GM18873 (cell line): Measurements from ENCODE around the gene SASH3.

ENCODE experiments used
- ATAC-seq: cut with Tn5 transposase; IDR thresholded peaks from one replicate; pipeline ENCODE4 v1.9.1; 2021; ENCODE audit warnings: mild to moderate bottlenecking, moderate library complexity, moderate number of reproducible peaks; ENCODE audit not compliant: unreplicated experiment, low FRiP score

The SASH3 gene

GRCh38 chrX:129755779-129756650 lies 23.7 kb upstream of the SASH3 start:
- peak; percentile 41 for ATAC-seq

- no peak for ATAC-seq
Measured at GRCh38 chrX:129759576-129760061, 20.1 kb upstream of the SASH3 start.

GRCh38 chrX:129760155-129760554 lies 19.6 kb upstream of the SASH3 start:
- no peak for ATAC-seq

GRCh38 chrX:129760981-129761380 lies 18.8 kb upstream of the SASH3 start:
- no peak for ATAC-seq

- ATAC-seq = no peak
Measured at GRCh38 chrX:129761596-129761995, 18.2 kb upstream of the SASH3 start.

GRCh38 chrX:129762448-129762847 lies 17.3 kb upstream of the SASH3 start:
- ATAC-seq = no peak

GRCh38 chrX:129763666-129764065 lies 16.1 kb upstream of the SASH3 start:
- ATAC-seq = no peak

- no peak for ATAC-seq
Measured at GRCh38 chrX:129768186-129768585, 11.6 kb upstream of the SASH3 start.

GRCh38 chrX:129768586-129769466 lies 10.9 kb upstream of the SASH3 start:
- ATAC-seq = no peak

- peak; percentile 21 for ATAC-seq
Measured at GRCh38 chrX:129769467-129770154, 10.1 kb upstream of the SASH3 start.

- ATAC-seq = no peak
Measured at GRCh38 chrX:129771266-129771995, 8.3 kb upstream of the SASH3 start.

GRCh38 chrX:129772796-129773431 lies 6.8 kb upstream of the SASH3 start:
- ATAC-seq = peak; percentile 83

- no peak for ATAC-seq
Measured at GRCh38 chrX:129773649-129774458, 5.9 kb upstream of the SASH3 start.

- ATAC-seq = no peak
Measured at GRCh38 chrX:129777218-129778030, 2.3 kb upstream of the SASH3 start.

GRCh38 chrX:129779086-129779672 lies 570 bp upstream of the SASH3 start:
- no peak for ATAC-seq

GRCh38 chrX:129780441-129781105 lies 824 bp downstream of the SASH3 start:
- ATAC-seq = no peak

- ATAC-seq = peak; percentile 77
Measured at GRCh38 chrX:129781134-129781672, 1.5 kb downstream of the SASH3 start.
